ENCODE data around the gene OR5B2. TPM values are rescaled to one million over a fixed set of nuclear protein-coding genes. Genes with fewer than 3 reads are reported as not detected.

Gene OR5B2
- total RNA-seq, 1 donor = 0.10 TPM

- no peaks in the 10 kb centered on the region for H3K9me3 ChIP-seq (ENCODE audit: low read depth, low read length)
- no peaks in the 10 kb centered on the region for H3K27me3 ChIP-seq (ENCODE audit: insufficient read depth, low read length)
Measured at GRCh38 chr11:58392746-58393145, 35.2 kb downstream of the OR5B2 start.

GRCh38 chr11:58391879-58392278, 36.0 kb downstream of the OR5B2 start:
- H3K4me3 ChIP-seq (ENCODE audit: low read length) = no peak overlapping the region
- no peaks in the 10 kb centered on the region for H3K4me1 ChIP-seq (ENCODE audit: insufficient read depth, low read length)
- H3K27me3 ChIP-seq (ENCODE audit: insufficient read depth, low read length) = no peaks in the 10 kb centered on the region
- no peaks in the 10 kb centered on the region for H3K9me3 ChIP-seq (ENCODE audit: low read depth, low read length)

More at GRCh38 chr11:58392746-58393145, 35.2 kb downstream of the OR5B2 start:
- Histone ChIP-seq H3K4me1 (ENCODE audit: insufficient read depth, low read length) (no peaks in the 10 kb centered on the region), H3K4me3 (ENCODE audit: low read length) (no peak overlapping the region)

- H3K4me3 ChIP-seq (ENCODE audit: low read length) = no peak overlapping the region
Measured at GRCh38 chr11:58390551-58391063, 37.3 kb downstream of the OR5B2 start.

More at GRCh38 chr11:58390551-58391063, 37.3 kb downstream of the OR5B2 start:
- no peaks in the 10 kb centered on the region for H3K4me1 ChIP-seq (ENCODE audit: insufficient read depth, low read length)
- no peaks in the 10 kb centered on the region for H3K9me3 ChIP-seq (ENCODE audit: low read depth, low read length)
- no peaks in the 10 kb centered on the region for H3K27me3 ChIP-seq (ENCODE audit: insufficient read depth, low read length)

Other genes starting within 250 kb of the OR5B2 start
- gene OR9Q2, start 239.1 kb downstream of the OR5B2 start, total RNA-seq = not detected
- not detected for gene OR1S2, start 224.0 kb downstream of the OR5B2 start, total RNA-seq
- gene OR1S1, start 215.4 kb downstream of the OR5B2 start, total RNA-seq = not detected
- not detected for gene OR10Q1, start 199.2 kb downstream of the OR5B2 start, total RNA-seq
- gene OR10W1, start 159.9 kb downstream of the OR5B2 start, total RNA-seq = not detected
- not detected for gene OR5B17, start 69.1 kb downstream of the OR5B2 start, total RNA-seq
- not detected for gene OR5B3, start 21.2 kb downstream of the OR5B2 start, total RNA-seq
- gene OR5B12, start 14.1 kb upstream of the OR5B2 start, total RNA-seq = not detected
- not detected for gene OR5B21, start 80.0 kb upstream of the OR5B2 start, total RNA-seq
- gene LPXN, start 147.7 kb upstream of the OR5B2 start, total RNA-seq = 50.8 TPM
- 81.6 TPM for gene ZFP91, start 150.9 kb upstream of the OR5B2 start, total RNA-seq
- 7.8 TPM for gene CNTF, start 194.5 kb upstream of the OR5B2 start, total RNA-seq